Activated T-helper 2 cell treated with anti-CD3 and anti-CD28 coated beads, Interferon-gamma antibody, Interleukin-2, Interleukin-4, amounts not matched to agents 10 μg/mL and 5 μg/mL and 100 μg/mL, durations not matched to agents 14 hours and 24 hours and 36 hours (primary cell): Measurements from ENCODE around the gene PROK1. TPM values are rescaled to one million over a fixed set of nuclear protein-coding genes. Genes with fewer than 3 reads are reported as not detected.
A peak's percentile ranks its signal among the peaks of the same experiment; 100 is the strongest.
"Not testable (repeated sequence)": the region's sequence is repeated elsewhere in the genome, so short reads cannot be mapped to it uniquely, and the experiment has no call there.

Experiments used
- DNase-seq: peaks from one replicate; pipeline ENCODE4 v3.0.0; 2021; ENCODE audit warnings: low spot score
- H3K27ac Mint-ChIP-seq: one replicate; pipeline ENCODE4 v1.8.0; 2021; ENCODE audit warnings: mixed read lengths
- H3K27me3 Mint-ChIP-seq: one replicate; pipeline ENCODE4 v1.8.0; 2021; ENCODE audit warnings: low read depth, mixed read lengths
- H3K36me3 Mint-ChIP-seq: one replicate; pipeline ENCODE4 v1.8.0; 2021; ENCODE audit warnings: low read depth, mixed read lengths
- H3K4me1 Mint-ChIP-seq: one replicate; pipeline ENCODE4 v1.8.0; 2021; ENCODE audit warnings: low read depth, mixed read lengths
- H3K4me3 Mint-ChIP-seq: one replicate; pipeline ENCODE4 v1.8.0; 2021; ENCODE audit warnings: low read depth, mild to moderate bottlenecking, moderate library complexity, mixed read lengths
- H3K9me3 Mint-ChIP-seq: one replicate; pipeline ENCODE4 v1.8.0; 2021; ENCODE audit warnings: mixed read lengths
- intact Hi-C: fragments of 100-400 bp; cut with micrococcal nuclease; formaldehyde crosslinking; loops from one replicate; pipeline ENCODE4 v1.15.1; 2023
- total RNA-seq: library from RNA; stranded (reverse); gene quantifications from 2 replicates; pipeline ENCODE4 v1.2.3, GENCODE V29; 2022

PROK1 gene, protein sequence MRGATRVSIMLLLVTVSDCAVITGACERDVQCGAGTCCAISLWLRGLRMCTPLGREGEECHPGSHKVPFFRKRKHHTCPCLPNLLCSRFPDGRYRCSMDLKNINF
- not detected in 2 replicates for total RNA-seq

DNA sequence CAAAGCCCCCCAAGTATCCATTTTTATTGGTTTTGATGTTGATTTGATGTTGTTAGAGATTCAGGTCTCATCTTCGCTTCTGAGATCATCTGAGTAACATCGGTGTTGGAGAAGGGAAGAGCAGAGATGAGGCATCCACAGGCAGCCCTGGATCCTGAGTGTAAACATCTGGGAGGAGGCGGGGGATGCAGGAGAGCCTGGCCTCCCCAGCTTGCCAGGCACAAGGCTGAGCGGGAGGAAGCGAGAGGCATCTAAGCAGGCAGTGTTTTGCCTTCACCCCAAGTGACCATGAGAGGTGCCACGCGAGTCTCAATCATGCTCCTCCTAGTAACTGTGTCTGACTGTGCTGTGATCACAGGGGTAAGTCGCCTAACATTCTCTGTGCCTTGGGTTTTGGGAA is at the start of gene PROK1:
TSS of gene PROK1 (plus strand) at position 221 of the 400 bp plus-strand sequence. CDS start at position 289, 68 bp downstream.
- intact Hi-C loops: no loop called here
- H3K36me3 Mint-ChIP-seq: no peaks in the 10 kb centered on the region
- no peak for DNase-seq
- H3K27me3 Mint-ChIP-seq: peaks cover 16% of the 10 kb centered on the region
- no peaks in the 10 kb centered on the region for H3K9me3 Mint-ChIP-seq
- H3K4me1 Mint-ChIP-seq: no peaks in the 10 kb centered on the region
- no peak within 1 kb of the TSS for H3K4me3 Mint-ChIP-seq
- no peak within 1 kb of the TSS for H3K27ac Mint-ChIP-seq

DNA sequence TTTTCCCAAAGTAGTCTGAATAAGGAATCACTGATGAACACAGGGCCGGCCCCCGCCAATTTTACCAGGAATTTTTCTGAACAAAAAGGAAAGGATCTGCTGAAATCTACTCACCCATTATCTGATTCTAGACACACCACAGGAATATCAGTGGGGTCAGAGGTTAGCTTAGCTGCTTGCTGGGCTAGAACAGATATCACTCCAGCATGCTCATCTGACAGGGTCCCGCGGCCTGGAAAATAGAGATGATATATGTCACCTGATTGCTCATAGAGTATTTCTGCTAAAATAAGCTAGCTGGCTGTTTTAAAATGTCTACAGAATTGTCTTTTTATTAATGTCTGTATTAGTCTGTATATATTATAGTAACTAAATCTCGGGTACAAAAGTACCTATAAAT is 47.1 kb upstream of the PROK1 start:
- no peak for DNase-seq
- Mint-ChIP-seq H3K27me3 (no peaks in the 10 kb centered on the region), H3K27ac (no peak overlapping the region), H3K9me3 (no peaks in the 10 kb centered on the region), H3K4me3 (no peak overlapping the region), H3K4me1 (peaks cover 15% of the 10 kb centered on the region), H3K36me3 (peaks cover 43% of the 10 kb centered on the region)
- intact Hi-C loops: no loop called here

DNA sequence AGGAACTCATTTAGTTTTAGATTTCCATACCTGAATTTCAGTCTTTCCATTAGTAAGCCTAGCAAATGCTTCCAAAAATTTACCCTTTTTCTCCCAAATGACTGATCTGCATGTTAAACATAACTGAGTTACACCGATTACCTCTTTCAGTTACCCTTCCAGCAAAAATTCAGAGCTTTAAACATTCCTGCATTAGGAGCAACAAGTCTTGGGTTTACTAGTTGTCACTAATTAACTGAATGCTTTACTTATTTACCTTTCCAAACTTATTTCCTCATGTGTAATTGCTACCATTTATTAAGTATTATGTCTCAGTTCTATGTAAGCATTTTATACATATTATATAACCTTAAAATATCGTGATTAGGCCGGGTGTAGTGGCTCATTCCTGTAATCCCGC is 46.5 kb upstream of the PROK1 start:
- Mint-ChIP-seq H3K27me3 (no peaks in the 10 kb centered on the region), H3K4me3 (no peak overlapping the region), H3K27ac (no peak overlapping the region), H3K9me3 (no peaks in the 10 kb centered on the region), H3K4me1 (peaks cover 16% of the 10 kb centered on the region), H3K36me3 (peaks cover 43% of the 10 kb centered on the region)
- no peak for DNase-seq
- intact Hi-C loops: no loop called here

DNA sequence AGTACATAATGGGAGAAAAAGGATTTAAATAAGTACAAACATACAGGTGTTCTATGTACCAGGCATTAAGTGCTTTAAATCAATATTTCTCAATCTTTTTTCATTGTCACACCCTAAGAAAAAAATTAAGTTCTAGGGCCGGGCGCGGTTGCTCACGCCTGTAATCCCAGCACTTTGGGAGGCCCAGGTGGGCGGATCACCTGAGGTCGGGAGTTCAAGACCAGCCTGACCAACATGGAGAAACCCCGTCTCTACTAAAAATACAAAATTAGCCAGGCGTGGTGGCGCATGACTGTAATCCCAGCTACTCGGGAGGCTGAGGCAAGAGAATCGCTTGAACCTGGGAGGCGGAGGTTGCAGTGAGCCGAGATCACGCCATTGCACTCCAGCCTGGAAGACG is 44.5 kb upstream of the PROK1 start:
- H3K27ac Mint-ChIP-seq: peak overlapping the region; percentile 97
- intact Hi-C loops, H3K27me3 Mint-ChIP-seq, DNase-seq, H3K9me3 Mint-ChIP-seq: not testable (repeated sequence)
- H3K36me3 Mint-ChIP-seq: peaks cover 32% of the 10 kb centered on the region
- H3K4me1 Mint-ChIP-seq: peaks cover 16% of the 10 kb centered on the region
- H3K4me3 Mint-ChIP-seq: peak overlapping the region; percentile 96

DNA sequence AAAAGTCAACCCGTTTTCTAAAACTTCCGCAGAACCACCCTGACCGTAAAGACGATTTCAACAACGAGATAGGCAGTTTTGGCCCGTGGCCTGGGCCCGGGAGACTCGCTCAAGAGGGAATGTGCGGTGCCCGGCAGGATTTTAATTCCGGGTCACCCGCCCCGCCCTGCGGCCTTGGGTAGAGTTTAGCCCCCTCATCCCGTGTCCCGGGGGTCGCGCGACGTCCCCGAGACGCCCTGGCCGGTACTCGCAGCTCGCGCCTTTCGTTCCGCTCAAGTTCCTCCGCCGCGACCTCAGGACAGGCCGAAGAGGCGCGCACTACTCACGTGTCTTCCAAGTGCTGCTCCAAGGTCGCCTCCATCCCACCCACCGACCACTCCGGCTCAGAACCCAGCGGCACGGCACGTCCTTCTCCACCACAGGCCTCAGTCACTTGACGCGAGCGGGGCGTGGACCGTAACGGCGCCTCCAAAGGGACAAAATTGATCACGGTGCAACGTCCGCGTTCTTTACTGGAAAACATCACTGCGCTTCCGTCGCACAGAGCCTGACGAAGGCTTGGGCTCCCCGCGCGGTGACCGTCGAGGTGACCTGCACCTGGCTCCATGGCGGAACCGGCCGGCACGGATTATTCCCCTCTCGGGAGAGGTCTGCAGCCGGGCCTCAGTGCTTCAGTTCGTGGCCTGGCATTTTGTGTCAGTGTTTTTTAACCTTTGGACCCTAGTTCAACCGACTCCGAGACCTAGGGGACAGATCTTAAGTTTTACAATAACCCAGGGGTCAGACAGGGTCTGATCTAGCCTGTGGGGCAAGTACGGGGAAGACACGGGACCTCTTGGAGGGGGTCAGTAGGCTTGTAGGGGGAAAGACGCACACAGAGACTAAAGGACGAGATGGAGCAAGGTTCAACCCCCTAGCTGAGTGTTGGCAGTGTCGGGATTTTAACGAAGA is 43.4 kb upstream of the PROK1 start, which contains the start of gene LAMTOR5:
TSS of gene LAMTOR5 (minus strand) at position 435 of the 951 bp plus-strand sequence. CDS start at position 361, 74 bp downstream.
- Mint-ChIP-seq H3K27me3 (no peaks in the 10 kb centered on the region), H3K9me3 (no peaks in the 10 kb centered on the region), H3K27ac (peak within 1 kb of the TSS; percentile 97), H3K36me3 (peaks cover 24% of the 10 kb centered on the region), H3K4me3 (peak within 1 kb of the TSS; percentile 96), H3K4me1 (peaks cover 16% of the 10 kb centered on the region)
- intact Hi-C loops: loop anchor here (1.0 to 2.0 kb wide), 3 partner anchors 69 to 205 kb away; partner anchors contain the start of gene KCNC4
- peak; percentile 90 for DNase-seq

DNA sequence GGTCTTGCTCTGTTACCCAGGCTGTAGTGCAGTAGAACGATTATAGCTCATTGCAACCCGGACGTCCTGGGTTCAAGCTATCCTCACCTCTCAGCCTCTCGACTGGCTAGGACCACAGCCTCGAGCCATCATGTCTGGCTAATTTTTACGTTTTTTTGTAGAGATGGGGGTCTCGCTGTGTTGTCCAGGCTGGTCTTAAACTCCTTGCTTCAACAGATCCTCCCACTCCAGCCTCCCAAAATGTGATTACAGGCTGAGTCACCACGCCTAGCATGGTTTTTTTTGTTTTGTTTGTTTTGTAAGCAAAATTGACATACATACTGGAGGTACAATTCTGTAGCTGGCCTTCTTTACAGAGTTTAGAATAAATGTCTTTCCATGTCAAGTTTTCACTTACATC is 42.5 kb upstream of the PROK1 start:
- Mint-ChIP-seq H3K36me3 (peaks cover 20% of the 10 kb centered on the region), H3K4me3 (peak overlapping the region; percentile 96), H3K4me1 (peaks cover 16% of the 10 kb centered on the region), H3K27ac (peak overlapping the region; percentile 24), H3K27me3 (no peaks in the 10 kb centered on the region), H3K9me3 (no peaks in the 10 kb centered on the region)
- intact Hi-C loops: loop anchor here (2.0 kb wide), 1 partner anchor 206 kb away; no protein-coding TSS in a partner anchor
- no peak for DNase-seq

DNA sequence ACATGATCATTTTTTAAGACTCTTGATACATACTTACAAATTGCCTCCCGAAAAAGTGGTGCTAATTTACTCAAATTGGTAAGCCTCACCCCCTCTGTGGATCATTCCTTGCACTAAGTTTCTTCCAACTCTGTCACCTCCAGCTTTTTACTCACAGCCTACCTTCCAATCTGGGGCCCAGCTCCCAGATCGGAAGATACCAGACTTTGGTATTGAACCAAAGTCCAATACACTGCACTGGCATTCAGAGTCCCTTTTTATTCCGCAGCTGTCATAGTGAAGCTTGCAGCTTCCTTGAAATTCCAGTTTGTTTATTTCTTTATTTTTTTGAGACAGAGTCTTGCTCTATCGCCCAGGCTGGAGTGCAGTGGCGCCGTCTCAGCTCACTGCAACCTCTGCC is 41.6 kb upstream of the PROK1 start:
- Mint-ChIP-seq H3K36me3 (peaks cover 12% of the 10 kb centered on the region), H3K4me1 (peaks cover 16% of the 10 kb centered on the region), H3K4me3 (peak overlapping the region; percentile 40), H3K27ac (no peak overlapping the region), H3K9me3 (no peaks in the 10 kb centered on the region), H3K27me3 (no peaks in the 10 kb centered on the region)
- no peak for DNase-seq
- intact Hi-C loops: loop anchor here (2.0 kb wide), 1 partner anchor 207 kb away; no protein-coding TSS in a partner anchor

DNA sequence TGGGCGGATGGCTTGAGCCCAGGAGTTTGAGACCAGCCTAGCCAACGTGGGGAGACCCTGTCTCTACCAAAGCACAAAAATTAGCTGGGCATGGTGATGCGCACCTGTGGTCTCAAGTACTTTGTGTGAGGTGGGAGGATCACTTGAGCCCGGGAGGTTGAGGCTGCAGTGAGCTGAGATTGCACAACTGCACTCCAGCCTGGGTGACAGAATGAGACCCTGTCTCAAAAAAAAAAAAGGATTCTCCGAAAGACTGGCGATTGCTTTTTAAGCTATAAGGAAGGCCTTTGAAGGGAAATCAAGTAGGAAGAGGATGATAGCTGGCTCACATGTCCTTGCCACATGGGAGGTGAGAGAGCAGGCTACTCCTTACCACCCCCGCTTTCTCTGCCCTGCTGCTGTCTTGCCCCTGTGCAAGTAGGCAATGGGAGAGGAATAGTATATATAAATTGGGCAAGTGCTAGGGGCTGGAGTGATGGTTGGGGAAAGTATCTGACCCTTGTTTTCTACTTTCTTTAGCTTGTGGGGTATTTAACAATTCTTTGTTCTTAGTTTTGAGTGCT is 39.7 kb upstream of the PROK1 start:
- Mint-ChIP-seq H3K27ac (no peak overlapping the region), H3K36me3 (peaks cover 6% of the 10 kb centered on the region), H3K27me3 (no peaks in the 10 kb centered on the region), H3K4me1 (peaks cover 13% of the 10 kb centered on the region), H3K4me3 (no peak overlapping the region), H3K9me3 (no peaks in the 10 kb centered on the region)
- DNase-seq: no peak
- intact Hi-C loops: no loop called here

DNA sequence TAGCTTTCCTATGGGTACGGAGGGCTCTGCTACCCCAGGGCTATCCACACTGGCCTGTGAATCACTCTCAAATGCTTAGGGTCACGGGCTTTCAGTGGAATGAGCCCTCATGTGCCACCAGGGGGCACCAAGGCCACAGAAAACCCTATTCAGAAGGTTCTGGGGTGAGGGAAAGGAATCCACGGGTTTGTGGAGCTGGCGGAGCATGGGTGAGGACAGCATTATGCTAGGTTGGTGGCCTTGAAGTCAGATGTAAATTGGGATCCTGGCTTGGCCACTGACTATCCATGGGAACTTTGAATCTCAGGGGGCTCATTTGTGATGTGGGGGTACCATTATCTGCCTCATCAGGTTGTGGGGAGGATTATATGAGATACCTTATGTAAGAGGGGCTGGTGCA is 38.4 kb upstream of the PROK1 start:
- H3K27me3 Mint-ChIP-seq: no peaks in the 10 kb centered on the region
- peaks cover 11% of the 10 kb centered on the region for H3K4me1 Mint-ChIP-seq
- H3K4me3 Mint-ChIP-seq: no peak overlapping the region
- no peaks in the 10 kb centered on the region for H3K9me3 Mint-ChIP-seq
- peaks cover 3% of the 10 kb centered on the region for H3K36me3 Mint-ChIP-seq
- no peak overlapping the region for H3K27ac Mint-ChIP-seq
- intact Hi-C loops: loop anchor here (1.0 kb wide), 2 partner anchors 48 to 84 kb away; no protein-coding TSS in a partner anchor
- peak; percentile 37 for DNase-seq

DNA sequence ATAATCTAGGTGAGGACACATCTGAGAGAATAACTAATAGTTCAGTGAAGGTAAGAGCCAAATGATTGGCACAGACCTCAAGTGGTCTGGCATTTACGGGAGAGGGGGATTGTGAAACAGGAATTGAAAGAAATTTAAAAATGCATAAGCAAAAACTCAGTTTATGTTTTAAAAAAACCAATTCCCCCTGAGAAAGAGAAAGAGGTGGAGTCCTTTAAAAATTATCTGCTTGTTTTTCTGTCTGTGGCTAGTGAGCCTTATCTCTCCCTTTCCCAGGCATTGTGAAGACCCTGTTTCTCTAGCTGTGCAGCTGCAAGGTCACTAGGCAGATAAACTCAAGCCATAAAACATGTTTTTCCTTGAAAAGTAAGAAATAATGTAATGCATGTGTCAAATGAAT is 37.9 kb upstream of the PROK1 start:
- H3K4me1 Mint-ChIP-seq, intact Hi-C loops, H3K27ac Mint-ChIP-seq, DNase-seq, H3K9me3 Mint-ChIP-seq, H3K27me3 Mint-ChIP-seq, H3K36me3 Mint-ChIP-seq, H3K4me3 Mint-ChIP-seq: not testable (repeated sequence)

DNA sequence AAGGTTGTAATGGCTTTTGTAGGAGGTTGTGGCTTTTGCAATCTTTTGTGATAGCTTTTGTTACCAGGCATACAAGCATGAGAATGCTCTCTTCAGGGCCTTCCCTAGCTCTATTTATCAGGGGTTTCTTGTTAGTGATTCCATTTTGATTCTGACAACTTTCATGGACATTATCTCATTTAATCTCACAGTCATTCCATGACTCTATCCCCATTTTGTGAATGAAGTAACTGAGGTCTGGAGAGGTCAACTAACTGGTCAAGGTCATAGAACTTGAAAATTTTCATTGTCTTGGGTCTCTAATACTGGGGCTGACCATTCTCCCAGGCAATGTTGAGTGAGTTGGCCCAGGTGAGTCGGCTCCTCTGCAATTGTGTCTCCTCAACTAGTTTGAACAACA is 32.2 kb upstream of the PROK1 start:
- Mint-ChIP-seq H3K36me3 (no peaks in the 10 kb centered on the region), H3K27me3 (peaks cover 3% of the 10 kb centered on the region), H3K27ac (no peak overlapping the region), H3K9me3 (no peaks in the 10 kb centered on the region), H3K4me1 (peaks cover 10% of the 10 kb centered on the region), H3K4me3 (no peak overlapping the region)
- intact Hi-C loops: no loop called here
- no peak for DNase-seq

DNA sequence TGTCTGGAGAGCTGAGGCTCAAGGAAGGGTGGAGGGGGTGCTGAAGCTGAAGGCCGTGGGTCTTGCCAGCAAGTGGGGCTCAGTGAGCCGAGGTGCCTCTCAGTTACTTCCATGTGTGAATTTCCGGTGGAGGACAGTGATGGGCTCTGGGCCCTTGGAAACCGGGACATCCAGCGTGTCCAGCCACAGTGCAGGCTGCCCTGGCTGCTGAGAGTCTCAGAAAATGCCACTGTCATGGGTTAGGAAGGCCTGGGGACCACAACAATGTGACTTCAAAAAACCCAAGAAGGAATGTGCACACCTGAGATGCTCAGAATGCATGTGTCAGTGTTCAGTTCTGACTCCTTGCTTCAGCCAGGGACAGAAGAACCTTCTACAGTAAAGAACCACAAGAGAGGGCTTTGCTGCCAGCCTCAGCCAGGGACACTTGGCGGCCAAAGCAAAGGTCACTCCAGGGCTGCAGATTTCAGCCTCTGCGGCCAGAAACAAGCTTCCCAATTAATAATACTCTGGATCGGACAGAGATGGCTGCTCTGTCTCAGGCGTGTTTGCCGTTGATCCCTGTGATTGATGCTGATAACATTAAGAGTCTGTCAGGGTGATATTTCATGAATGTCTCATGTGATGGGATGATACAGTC is 30.8 kb upstream of the PROK1 start:
- Mint-ChIP-seq H3K27me3 (peaks cover 8% of the 10 kb centered on the region), H3K36me3 (no peaks in the 10 kb centered on the region), H3K4me1 (peaks cover 10% of the 10 kb centered on the region), H3K4me3 (no peak overlapping the region), H3K27ac (no peak overlapping the region), H3K9me3 (no peaks in the 10 kb centered on the region)
- DNase-seq: no peak
- intact Hi-C loops: no loop called here
